GM21737 (cell line): ENCODE results near the gene SEMA6B.
"Not testable (repeated sequence)": the region's sequence is repeated elsewhere in the genome, so short reads cannot be mapped to it uniquely, and the experiment has no call there.

Experiments used
- ATAC-seq: cut with Tn5 transposase; IDR thresholded peaks from one replicate; pipeline ENCODE4 v1.9.1; 2021; ENCODE audit warnings: mild to moderate bottlenecking, moderate library complexity; ENCODE audit not compliant: unreplicated experiment

Gene SEMA6B

DNA sequence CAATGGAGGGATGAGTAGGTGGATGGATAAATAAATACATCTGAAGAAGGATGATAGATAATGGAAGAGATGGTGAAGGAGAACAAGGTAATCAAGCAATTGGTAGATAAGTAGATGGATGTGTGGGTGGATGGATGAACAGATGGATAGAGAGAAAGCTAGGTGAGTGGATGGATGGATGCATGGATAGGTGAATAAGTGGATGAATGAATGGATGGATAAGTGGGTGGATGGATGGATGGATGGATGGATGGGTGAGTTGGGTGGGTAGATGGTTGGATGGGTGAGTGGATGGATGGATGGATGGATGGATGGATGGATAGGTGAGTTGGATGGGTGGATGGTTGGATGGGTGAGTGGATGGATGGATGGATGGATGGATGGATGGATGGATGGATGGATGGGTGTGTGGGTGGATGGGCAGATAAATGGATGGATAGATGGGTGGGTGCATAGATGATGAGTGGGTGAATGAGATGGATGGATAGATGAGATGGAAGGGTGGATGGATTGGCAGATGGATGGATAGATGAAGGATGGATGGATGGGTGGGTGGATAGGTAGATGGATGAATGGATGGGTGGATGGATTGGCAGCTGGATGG is 6.3 kb downstream of the SEMA6B start:
- ATAC-seq, result no peak

DNA sequence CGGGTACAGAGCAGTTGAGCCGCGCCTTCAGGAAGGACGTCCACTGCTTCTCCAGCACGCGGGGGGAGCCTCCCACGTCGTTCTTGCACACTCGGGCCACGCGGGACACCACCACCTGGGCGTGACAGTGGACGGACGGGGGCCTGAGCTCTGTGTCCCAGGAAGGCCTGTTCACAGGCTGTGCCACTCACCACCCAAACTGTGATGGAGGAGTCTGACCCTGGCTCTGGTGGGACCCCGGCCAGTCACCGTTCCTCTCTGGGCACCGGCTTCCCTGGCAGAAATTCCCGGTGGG is 7.0 kb downstream of the SEMA6B start:
- no peak for ATAC-seq

DNA sequence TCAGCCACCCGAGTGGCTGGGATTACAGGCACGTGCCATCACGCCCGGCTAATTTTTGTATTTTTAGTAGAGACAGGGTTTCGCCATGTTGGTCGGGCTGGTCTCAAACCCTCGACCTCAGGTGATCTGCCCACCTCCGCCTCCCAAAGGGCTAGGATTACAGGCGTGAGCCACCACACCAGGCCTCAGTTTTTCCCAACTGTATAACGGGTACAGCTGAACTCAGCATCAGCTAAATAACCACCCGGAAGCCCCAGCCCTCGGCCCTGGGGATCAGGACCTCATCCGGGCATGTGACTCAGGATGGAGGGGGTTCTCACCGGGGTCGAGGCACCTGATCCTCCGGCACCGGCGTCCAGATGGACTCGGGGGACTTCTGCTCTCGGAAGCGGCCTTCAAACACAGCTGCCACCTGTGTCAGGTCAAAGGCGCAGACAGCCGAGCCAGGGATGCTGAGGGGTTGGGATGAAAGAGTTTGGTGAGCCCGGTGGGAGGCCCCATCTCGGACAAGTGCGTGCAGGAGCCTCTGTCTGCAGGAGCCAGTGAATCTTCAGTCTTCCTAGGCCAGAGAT is 8.9 kb downstream of the SEMA6B start:
- ATAC-seq, result no peak

DNA sequence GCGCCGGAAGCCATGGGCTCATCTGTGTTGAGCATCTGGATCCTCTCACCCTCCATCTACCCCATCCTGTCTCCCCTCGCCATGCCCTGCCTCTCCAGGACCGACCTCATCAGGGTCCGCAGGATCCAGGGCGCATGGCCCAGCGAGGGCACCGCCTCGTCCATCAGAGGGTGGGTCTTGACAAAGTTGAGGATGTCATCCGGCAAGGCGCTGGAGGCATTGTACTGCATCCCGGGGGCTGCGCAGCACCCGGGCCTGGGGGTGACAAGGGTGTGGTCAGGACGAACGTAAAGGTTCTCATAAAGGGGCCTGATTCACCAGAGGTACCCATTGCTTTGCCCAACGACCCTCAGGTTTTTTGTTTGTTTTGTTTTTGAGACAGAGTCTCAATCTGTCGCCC is 9.5 kb downstream of the SEMA6B start:
- no peak for ATAC-seq

DNA sequence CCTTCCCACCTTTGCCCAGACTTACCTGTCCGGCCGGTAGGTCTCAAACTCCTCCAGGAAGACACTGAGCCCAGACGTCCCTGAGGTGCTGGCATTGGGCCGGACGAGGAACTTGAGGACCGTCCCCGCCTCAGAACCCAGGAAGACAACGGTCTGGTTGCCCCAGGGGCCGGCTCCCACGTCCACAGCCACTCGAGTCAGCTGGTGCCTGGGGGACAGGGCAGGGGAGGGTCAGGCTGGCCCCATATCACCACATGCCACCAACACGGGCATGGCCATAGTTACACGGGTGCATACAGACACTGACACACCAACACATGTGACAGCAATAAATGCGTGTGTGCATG is 11.3 kb downstream of the SEMA6B start:
- no peak for ATAC-seq

DNA sequence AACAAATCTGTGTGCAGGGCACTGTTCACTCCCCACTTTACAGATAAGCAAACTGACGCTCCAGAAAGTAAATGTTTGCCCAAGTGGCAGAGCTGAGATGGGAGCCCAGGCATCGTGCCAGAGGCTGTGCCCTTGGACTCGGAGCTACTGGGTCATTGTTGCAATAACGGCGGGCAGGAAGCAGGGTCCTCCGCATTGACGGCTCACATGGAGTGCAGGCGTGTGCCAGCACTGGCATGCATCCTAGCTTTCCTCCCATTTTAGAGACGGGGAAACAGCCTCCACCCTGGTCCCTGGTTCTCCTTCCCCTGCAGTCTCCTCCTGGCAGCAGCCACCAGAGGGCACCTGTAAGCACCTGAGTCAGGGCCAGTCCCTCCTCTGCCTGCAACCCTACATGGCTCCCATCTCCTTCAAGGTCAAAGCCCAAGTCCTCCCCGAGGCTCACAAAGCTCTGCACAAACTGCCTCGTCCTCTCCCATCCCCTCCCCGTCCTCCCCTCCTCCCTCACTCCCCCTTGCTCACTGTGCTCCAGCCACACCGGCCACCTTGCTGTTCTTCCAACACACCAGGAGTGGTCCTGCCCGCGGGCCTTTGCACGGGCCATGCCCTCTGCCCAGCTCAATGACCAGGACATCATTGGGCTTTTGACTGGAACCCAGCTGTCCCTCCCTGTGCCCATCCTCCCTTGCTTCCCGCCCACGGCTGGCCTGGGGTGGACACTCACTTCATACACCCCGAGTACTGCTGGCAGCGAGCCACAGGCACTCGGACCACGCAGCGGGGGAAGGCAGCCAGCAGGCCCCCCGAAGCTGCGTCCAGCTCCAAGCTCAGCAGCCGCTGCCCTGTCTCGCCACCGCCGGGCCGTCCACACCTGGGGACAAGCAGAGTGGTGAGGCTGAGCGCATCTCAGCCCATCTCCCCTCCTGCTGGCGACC is 11.9 kb downstream of the SEMA6B start:
- ATAC-seq, result no peak

DNA sequence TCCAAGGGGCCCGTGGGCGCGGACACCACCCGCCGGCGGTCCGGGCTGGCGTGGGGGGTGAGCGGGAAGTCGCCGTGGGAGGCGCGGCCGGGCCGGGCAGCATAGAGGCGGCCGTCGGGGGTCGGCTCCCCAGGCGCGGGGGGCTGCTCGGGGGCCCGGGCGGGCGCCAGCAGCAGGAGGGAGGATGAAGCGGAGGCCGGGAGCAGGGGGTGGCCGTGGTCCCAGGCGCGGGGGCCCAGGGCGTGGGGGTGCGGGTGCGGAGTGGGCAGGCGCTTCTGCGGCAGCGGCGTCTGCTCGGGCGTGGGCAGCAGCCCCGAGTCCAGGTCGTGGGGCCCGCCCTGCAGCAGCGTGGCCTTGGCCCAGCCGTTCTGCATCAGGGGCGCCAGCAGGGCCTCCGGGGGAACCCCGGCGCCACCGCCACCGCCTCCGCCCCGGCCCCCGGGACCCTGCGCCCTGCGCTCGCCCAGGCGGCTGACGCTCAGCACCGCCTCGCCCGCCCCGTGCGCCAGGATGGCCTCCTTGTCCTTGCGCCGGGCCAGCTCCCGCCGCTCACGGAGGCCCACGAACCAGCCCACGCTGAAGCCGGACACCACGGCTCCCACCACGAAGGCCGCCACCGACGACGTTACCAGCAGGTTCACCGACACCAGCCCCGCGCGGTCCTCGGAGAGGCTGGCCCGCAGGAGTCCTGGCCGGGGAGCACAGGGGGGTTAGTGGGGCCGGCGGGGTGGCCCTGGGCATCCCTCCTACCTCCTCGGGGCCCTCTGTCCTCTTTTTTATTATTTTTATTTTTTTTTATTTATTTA is 15.4 kb downstream of the SEMA6B start:
- no peak for ATAC-seq

DNA sequence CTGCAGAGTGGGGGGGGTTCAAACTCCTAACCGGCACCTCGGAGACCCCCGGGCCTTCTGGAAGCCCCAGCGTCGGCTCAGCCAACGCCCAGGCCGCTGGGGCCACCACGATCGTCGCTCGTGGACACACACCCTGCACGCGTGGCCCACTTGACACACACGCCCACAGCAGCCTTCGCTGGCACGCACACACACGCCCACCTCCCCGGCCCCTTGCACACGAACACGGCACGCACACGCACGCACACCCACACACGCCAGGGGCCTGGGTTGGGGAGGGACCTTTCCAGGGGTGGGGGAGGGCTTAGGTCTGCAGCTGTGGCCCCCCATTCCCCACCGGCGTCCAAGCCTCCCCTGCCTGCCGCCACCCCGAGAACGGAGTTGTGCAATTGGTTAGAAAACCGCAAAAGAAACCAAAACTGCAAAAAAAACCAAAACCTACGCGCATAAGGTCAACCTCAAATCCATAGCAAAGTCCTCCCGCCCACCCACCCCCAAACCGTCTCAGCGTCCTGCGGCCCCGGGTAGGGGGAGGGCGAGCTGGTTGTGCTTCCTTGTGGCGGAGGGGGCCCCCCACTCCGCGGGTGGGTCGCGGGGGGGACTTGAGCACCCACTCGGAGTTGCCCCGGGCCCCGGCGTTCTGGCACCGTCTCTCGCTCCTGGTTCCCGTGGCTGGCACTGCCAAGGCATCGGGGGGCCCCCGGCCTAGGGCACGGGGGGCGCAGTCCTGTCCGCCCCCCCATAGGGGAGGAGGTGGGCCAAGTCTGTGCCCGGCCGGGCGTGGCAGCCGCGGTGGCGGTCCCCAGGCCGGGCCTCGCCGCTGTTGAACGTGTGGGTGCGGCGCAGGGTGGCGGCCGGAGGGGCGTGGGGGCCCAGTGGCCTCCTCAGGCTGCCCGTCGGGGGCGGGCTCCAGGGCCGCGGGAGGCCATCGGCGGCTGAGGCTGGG is 16.3 kb downstream of the SEMA6B start:
- no peak for ATAC-seq

DNA sequence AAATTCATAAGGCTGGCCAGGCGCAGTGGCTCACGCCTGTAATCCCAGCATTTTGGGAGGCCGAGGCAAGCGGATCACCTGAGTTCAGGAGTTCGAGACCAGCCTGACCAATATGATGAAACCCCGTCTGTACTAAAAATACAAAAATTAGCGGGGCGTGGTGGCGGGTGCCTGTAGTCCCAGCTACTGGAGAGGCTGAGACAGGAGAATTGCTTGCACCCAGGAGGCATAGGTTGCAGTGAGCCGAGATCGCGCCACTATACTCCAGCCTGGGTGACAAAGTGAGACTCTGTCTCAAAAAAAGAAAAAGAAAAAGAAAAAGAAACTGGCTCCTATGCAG is 17.7 kb downstream of the SEMA6B start:
- ATAC-seq, result not testable (repeated sequence)

DNA sequence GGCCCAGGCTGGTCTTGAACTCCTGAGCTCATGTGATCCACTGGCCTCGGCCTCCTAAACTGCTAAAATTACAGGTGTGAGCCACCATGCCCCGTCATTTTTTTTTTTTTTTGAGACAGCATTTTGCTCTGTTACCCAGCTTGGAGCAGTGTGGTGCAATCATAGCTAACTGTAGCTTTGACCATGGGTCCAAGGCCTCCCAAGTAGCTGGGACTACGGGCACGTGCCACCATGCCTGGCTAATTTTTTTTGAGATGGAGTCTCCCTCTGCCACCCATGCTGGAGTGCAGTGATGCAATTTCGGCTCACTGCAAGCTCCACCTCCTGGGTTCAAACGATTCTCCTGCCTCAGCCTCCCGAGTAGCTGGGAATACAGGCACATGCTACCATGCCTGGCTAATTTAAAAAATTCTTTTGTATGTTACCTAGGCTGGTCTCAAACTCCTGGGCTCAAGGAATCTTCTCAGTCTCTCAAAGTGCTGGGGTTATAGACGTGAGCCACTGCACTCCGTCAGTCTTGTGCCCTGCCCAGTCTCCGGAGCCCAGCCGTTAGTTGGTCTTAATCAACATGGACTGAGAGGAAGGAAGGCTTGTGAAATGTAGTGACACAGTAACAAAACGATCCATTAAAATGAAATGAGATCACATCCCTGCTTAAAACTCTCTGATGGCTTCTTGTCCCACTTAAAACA is 18.2 kb downstream of the SEMA6B start:
- no peak for ATAC-seq

DNA sequence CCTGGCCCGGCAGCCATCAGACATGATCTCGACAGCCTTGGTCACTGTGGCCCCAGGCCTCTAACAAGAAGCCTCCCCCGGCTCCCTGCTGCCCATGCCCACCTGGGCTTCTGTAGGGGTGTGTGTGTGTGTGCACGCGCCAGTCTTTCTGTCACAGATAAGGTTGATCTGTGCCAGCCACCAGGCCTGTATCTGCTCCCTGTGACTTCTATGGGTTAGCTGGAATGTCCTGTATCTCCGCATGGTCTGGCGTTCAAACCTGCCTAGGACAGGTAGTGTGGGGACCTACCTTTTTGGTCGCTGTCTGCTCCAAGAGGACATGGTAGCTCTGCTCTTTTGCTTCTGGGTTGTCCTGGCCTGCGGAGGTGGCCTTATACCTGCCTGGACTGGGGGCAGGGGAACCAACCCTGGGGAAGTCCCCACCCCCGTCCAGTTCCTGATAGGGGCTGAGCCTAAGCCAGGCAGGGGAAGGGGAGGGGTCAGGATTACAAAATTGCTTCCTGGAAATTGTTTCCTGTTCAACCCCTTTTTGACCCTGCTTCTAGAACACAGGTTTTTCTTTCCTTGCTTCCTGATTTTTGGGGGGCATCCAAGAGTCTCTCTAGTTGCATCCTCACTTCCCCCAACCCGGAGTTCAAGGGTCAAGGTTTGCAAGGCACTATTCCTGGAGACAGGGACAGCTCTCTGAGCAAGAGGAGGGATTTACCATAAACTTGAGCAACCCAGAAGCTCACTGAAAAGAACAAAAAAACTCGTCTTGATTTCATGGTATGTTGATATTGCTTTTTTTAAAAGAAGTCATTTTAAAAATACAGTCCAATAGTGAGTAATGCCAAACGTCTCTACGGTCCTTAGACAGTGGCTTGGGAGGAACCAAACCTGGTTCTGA is 19.5 kb downstream of the SEMA6B start, which contains the start of gene LRG1:
TSS of gene LRG1 (minus strand) at position 344 of the 889 bp plus-strand sequence. CDS start at position 321, 23 bp downstream.
- ATAC-seq, result no peak

DNA sequence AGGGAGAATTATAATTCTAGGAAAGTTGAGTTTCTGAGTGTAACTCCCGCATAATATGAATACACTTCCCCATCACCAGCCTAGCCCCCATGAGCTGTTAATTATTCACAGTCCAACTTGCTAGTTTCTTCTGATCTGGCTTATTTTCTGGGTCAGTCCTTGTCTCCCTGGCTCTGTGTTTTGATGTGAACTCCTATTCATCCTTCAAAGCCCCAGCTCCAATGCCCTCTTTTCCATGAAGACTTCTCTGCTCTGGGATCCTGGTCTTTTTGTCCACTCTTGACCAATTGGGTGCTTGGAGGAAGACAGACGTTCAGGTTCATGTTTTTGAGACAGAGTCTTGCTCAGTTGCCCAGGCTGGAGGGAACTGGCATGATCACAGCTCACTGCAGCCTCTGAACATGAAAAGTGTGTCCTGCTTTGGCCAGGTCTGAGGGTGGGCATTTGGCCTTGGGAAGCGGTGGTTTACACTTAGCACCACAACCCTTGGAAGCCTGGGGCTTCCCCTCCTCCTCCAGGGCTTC is 20.3 kb downstream of the SEMA6B start:
- ATAC-seq, result no peak

DNA sequence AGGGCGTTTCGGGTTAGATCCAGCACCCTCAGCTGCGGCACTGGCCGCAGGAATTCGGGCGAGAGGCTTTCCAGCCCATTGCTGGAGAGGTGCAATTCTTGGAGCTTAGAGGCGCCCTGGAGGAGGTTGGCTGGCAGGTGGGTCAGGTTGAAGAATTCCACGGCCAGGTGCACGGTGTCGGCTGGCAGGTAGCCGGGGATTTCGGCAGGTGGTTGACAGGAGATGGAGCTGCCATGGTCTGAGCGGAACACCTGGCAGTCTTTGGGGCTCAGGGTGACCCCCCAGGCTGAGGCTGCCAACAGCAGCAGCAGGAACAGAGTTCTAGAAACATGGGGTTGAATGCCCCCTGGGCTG is 20.9 kb downstream of the SEMA6B start:
- ATAC-seq, result no peak

DNA sequence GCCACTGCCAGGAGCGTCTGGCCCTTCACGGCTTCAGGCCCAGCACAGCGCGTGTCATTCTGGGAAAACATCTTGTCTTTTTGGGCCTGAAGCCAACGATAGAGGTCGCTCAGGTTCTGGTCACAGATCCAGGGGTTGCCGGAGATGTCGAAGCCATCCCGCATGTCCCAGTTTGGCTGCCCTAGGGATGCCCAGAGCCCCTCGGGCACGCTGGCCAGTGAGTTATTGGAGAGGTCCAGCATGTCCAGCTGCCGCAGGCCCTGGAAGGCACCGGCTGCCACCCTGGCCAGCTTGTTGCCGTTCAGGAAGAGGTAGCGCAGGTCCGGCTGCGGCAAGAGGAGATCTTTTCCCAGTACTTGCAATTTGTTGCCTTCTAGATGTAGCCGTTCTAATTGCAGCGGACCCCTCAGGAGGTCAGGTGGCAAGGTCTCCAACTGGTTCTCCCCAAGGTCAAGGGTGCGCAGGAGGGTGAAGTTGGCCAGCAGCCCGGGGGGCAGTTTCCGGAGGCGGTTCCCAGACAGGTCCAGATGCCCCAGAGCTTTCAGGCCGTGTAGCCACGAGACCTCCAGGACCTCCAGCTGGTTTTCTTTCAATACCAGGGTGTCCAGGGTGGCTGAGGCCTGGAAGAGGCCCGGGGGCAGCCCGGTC is 21.4 kb downstream of the SEMA6B start:
- ATAC-seq, result no peak

DNA sequence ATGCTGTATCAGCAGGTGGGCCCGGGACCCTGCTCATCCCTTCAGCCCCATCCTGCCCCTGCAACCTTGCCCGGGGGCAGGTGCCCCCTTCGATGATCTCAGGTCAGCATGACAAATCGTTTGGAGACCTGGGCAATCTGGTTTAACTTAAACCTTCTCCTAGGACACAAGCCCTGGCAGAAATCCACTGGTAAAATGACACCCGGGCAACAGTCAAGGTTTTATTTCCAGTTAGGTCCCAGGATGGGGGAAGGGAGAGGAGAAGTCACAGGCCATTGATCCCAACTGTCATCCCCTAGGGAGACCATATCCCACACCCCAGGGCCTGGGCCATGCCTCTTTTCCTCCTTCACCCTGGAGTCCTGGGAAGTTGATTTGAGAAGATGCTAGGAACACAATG is 22.7 kb downstream of the SEMA6B start:
- ATAC-seq, result no peak

DNA sequence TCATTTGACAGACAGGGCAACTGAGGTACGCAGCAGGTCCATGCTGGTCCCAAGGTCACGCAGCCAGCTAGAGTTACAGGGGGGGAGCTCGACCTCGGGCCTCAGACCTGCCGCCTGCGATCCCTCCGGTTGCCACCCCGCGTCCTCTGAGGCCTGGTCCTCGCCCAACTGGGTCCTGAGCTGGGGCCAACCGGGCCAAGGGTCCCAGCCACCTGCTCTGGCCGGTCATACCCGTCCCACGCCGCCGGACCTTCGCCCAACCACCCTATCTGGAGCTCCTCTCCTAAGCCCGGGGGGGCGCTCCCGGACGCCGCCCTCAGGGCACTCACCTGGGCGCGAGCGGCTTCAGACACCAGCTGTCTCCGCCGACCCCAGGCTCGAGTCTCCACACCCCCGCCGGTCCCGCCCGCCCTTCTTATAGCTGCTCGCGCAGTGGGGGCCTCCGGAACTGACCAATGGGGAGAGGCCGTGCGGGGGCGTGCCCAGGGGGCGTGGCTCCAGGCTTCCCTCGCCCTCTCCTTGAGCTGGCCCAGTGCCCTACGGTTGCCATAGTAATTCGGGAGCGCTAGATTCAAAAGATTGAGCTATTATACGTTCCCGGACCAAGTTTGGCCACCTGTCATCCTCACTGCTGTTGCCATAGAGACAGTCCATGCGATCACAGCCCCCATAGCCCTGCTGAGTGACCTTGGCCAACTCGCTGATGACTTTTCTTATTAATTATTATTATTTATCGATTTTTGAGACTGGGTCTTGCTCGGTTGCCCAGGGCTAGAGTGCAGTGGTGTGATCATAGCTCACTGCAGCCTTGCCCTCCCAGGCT is 24.4 kb downstream of the SEMA6B start, which contains the start of gene PLIN5:
TSS of gene PLIN5 (minus strand) at position 389 of the 823 bp plus-strand sequence. CDS start 1,150 bp downstream, outside the sequence.
- ATAC-seq, result no peak

DNA sequence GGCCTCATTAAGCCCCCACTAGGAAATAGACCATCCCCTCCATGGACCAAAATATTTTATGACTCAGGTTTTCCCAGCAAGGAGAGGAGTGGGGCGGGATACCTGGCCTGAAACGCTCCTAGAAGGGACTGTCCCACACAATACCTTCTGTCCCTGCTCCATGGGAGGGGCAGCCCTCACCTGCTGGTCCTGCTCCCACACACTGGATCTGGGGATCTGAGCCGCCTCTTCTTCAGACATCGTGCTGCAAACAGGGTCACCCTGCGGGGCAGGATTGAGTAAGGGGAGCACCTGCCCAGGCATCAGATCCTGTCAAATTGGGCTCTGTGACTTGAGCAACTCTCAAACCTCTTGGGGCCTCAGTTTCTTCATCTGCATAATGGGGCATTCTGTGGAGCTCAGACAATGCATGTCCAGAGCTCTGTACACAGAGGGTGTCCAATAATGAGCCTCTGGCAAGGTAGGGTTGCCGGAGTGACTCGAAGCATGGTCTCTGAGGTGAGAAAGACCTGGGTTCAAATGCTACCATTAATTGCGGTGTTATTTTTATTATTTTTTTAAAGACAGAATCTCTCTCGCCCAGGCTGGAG is 25.6 kb downstream of the SEMA6B start:
- ATAC-seq, result no peak
